ENCODE data around the gene ZNF451. TPM values are rescaled to one million over a fixed set of nuclear protein-coding genes. Genes with fewer than 3 reads are reported as not detected.
A peak's percentile ranks its signal among the peaks of the same experiment; 100 is the strongest.
"Not testable (repeated sequence)": the region's sequence is repeated elsewhere in the genome, so short reads cannot be mapped to it uniquely, and the experiment has no call there.

Gene ZNF451, protein sequence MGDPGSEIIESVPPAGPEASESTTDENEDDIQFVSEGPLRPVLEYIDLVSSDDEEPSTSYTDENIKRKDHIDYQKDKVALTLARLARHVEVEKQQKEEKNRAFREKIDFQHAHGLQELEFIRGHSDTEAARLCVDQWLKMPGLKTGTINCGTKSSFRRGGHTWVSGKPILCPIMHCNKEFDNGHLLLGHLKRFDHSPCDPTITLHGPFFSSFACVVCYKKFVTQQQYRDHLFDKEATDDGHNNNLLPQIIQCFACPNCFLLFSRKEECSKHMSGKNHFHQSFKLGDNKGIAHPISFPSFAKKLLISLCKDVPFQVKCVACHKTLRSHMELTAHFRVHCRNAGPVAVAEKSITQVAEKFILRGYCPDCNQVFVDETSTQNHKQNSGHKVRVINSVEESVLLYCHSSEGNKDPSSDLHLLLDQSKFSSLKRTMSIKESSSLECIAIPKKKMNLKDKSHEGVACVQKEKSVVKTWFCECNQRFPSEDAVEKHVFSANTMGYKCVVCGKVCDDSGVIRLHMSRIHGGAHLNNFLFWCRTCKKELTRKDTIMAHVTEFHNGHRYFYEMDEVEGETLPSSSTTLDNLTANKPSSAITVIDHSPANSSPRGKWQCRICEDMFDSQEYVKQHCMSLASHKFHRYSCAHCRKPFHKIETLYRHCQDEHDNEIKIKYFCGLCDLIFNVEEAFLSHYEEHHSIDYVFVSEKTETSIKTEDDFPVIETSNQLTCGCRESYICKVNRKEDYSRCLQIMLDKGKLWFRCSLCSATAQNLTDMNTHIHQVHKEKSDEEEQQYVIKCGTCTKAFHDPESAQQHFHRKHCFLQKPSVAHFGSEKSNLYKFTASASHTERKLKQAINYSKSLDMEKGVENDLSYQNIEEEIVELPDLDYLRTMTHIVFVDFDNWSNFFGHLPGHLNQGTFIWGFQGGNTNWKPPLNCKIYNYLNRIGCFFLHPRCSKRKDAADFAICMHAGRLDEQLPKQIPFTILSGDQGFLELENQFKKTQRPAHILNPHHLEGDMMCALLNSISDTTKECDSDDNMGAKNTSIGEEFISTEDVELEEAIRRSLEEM
- 10 to 100 TPM; 47.5 to 52.3 TPM for total RNA-seq

GRCh38 chr6:57089687-57090457, at the start of gene ZNF451:
Gene ZNF451 (plus strand): TSS chr6:57090188. CDS start chr6:57090254, 66 bp downstream.
- H3K36me3 Mint-ChIP-seq = peaks cover 20% of the 10 kb centered on the region
- peak within 1 kb of the TSS; percentile 77 for H3K27ac Mint-ChIP-seq
- no peaks in the 10 kb centered on the region for H3K27me3 Mint-ChIP-seq
- H3K4me3 Mint-ChIP-seq = peak within 1 kb of the TSS; percentile 77
- DNase-seq = peak; percentile 97
- H3K4me1 Mint-ChIP-seq = peaks cover 29% of the 10 kb centered on the region
- H3K9me3 Mint-ChIP-seq = no peaks in the 10 kb centered on the region

DNA sequence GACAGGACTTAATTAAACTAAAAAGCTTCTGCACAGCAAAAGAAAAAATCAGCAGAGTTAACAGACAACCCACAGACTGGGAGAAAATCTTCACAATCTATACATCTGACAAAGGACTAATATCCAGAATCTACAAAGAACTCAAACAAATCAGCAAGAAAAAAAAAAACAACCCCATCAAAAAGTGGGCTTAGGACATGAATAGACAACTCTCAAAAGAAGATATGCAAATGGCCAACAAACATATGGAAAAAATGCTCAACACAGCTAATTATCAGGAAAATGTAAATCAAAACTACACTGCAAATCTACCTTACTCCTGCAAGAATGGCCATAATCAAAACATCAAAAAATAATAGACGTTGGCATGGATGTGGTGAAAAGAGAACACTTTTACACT, 45.9 kb upstream of the ZNF451 start:
- Mint-ChIP-seq H3K27me3 (peaks cover 47% of the 10 kb centered on the region), H3K36me3 (peaks cover 10% of the 10 kb centered on the region), H3K4me1 (peaks cover 17% of the 10 kb centered on the region)
- DNase-seq, H3K27ac Mint-ChIP-seq, H3K9me3 Mint-ChIP-seq, H3K4me3 Mint-ChIP-seq: not testable (repeated sequence)

DNA sequence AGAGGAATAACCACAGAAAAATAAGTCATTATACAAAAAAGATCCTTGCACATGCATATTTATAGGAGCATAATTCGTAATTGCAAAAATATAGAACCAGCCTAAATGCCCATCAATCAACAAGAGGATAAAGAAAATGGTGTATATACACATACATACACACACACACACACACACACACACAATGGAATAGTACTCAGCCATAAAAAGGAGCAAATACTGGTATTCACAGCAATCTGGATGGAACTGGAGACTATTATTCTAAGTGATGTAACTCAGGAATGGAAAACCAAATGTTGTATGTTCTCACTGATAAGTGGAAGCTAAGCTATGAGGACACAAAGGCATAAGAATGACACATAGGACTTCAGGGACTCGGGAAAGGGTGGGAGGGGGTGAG, 45.4 kb upstream of the ZNF451 start:
- Mint-ChIP-seq H3K9me3 (no peaks in the 10 kb centered on the region), H3K4me3 (no peak overlapping the region), H3K4me1 (peaks cover 21% of the 10 kb centered on the region), H3K27me3 (peaks cover 42% of the 10 kb centered on the region), H3K36me3 (peaks cover 14% of the 10 kb centered on the region), H3K27ac (no peak overlapping the region)
- no peak for DNase-seq

- Mint-ChIP-seq H3K36me3 (peaks cover 28% of the 10 kb centered on the region), H3K4me1 (peaks cover 26% of the 10 kb centered on the region)
- not testable (repeated sequence) for H3K9me3 Mint-ChIP-seq
Measured at GRCh38 chr6:57046332-57047256, 43.4 kb upstream of the ZNF451 start, which contains the start of gene KIAA1586. Gene KIAA1586 (plus strand): TSS chr6:57046693. CDS start chr6:57046756, 63 bp downstream.

GRCh38 chr6:57047257-57047585, 42.8 kb upstream of the ZNF451 start:
- not testable (repeated sequence) for H3K4me3 Mint-ChIP-seq, H3K27ac Mint-ChIP-seq, DNase-seq, H3K9me3 Mint-ChIP-seq
- Mint-ChIP-seq H3K36me3 (peaks cover 30% of the 10 kb centered on the region), H3K4me1 (peaks cover 26% of the 10 kb centered on the region), H3K27me3 (peaks cover 21% of the 10 kb centered on the region)

More at GRCh38 chr6:57046332-57047256, 43.4 kb upstream of the ZNF451 start, which contains the start of gene KIAA1586:
- H3K27me3 Mint-ChIP-seq = peaks cover 28% of the 10 kb centered on the region
- peak within 1 kb of the TSS; percentile 88 for H3K4me3 Mint-ChIP-seq
- peak; percentile 88 for DNase-seq
- peak within 1 kb of the TSS; percentile 85 for H3K27ac Mint-ChIP-seq

DNA sequence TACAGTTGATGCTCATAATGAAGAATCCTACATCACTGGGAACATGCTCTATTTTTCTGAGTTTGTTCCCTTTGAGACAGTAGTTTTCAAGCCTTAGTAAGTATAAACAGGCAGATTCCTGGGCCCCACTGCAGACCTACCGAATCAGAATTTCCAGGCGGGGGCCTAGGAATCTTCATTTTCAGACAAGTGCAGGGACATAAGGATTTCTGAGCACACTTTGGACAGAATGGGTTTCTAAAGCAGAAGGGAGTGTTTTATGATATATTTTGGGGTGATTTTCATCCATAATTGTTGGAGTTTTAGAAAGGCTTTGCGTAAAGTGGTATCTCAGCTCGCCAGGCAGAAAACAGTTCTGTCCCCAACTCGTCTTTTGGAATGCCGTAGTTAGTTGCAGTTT, 42.1 kb upstream of the ZNF451 start:
- Mint-ChIP-seq H3K4me1 (peaks cover 26% of the 10 kb centered on the region), H3K4me3 (peak overlapping the region; percentile 82), H3K36me3 (peaks cover 30% of the 10 kb centered on the region), H3K27me3 (peaks cover 20% of the 10 kb centered on the region)
- not testable (repeated sequence) for H3K27ac Mint-ChIP-seq, H3K9me3 Mint-ChIP-seq, DNase-seq

GRCh38 chr6:57048577-57048976, 41.4 kb upstream of the ZNF451 start:
- Mint-ChIP-seq H3K27me3 (peaks cover 20% of the 10 kb centered on the region), H3K9me3 (no peaks in the 10 kb centered on the region), H3K4me3 (peak overlapping the region; percentile 82), H3K4me1 (peaks cover 26% of the 10 kb centered on the region), H3K27ac (no peak overlapping the region), H3K36me3 (peaks cover 34% of the 10 kb centered on the region)
- no peak for DNase-seq

DNA sequence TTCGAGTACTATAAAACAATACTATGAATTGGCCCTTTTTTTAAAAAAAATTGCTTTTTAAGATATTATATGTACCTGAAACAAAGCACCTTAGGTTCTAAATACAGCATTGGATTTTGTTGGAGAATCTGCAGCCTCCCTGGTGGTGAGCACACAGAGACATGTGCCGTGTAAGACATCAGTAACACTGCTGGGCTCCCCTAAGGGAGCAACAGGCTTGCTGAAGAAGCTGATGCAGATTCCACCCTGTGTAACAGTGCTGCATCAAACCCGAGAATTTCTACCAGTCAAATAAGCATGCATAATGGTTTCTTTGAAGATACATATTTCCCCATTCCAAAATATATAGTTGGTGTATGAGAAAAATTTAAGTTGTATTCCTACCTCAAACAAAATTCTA, 26.1 kb upstream of the ZNF451 start:
- Mint-ChIP-seq H3K4me1 (no peaks in the 10 kb centered on the region), H3K27me3 (no peaks in the 10 kb centered on the region), H3K9me3 (no peaks in the 10 kb centered on the region), H3K36me3 (peaks cover 28% of the 10 kb centered on the region), H3K27ac (no peak overlapping the region), H3K4me3 (no peak overlapping the region)
- no peak for DNase-seq

DNA sequence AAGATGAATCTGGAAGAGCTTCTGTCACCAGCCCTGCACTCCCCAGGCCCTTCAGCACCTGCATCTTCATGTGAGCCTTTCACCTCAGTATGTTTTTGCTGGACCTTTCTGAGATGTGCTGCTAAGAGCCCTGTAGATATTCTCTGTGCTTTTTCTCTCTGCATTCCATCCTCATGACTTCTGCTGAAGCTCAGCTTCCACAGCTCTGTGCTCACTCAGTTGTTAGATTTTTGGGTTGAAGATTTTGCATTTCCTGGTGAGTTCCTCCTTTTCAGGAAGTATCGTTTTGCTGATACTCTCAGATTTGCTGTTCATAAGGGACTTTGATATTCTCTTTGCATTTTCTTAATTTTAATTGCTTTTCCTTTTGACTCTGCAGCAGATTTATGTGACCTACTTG, 25.2 kb upstream of the ZNF451 start:
- Mint-ChIP-seq H3K9me3 (no peaks in the 10 kb centered on the region), H3K4me1 (no peaks in the 10 kb centered on the region), H3K27me3 (no peaks in the 10 kb centered on the region), H3K27ac (no peak overlapping the region), H3K4me3 (no peak overlapping the region), H3K36me3 (peaks cover 30% of the 10 kb centered on the region)
- no peak for DNase-seq

GRCh38 chr6:57068061-57068460, 21.9 kb upstream of the ZNF451 start:
- DNase-seq = no peak
- H3K27me3 Mint-ChIP-seq = no peaks in the 10 kb centered on the region
- no peaks in the 10 kb centered on the region for H3K9me3 Mint-ChIP-seq
- no peaks in the 10 kb centered on the region for H3K4me1 Mint-ChIP-seq
- peaks cover 15% of the 10 kb centered on the region for H3K36me3 Mint-ChIP-seq
- no peak overlapping the region for H3K27ac Mint-ChIP-seq
- no peak overlapping the region for H3K4me3 Mint-ChIP-seq

DNA sequence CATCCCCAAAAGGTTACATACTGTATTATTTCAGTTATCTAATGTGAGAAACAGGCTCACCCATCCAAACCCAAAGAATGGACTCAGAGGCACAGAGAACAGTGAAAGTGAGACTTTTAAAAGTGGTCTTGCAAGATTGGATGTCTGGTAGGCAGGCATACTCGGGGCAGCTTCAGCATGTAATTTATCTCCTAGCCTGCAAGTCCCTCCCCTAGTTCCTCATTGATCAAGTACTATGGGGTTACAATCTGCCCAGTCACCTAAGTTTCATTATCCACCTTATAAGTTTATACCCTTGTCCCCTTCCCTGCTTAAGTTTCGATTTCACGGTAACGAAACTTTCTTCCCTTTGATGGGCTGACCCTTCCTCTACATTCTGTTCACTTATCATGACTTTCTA, 20.8 kb upstream of the ZNF451 start:
- no peak overlapping the region for H3K4me3 Mint-ChIP-seq
- H3K27me3 Mint-ChIP-seq = no peaks in the 10 kb centered on the region
- H3K4me1 Mint-ChIP-seq = no peaks in the 10 kb centered on the region
- no peak overlapping the region for H3K27ac Mint-ChIP-seq
- DNase-seq = no peak
- peaks cover 19% of the 10 kb centered on the region for H3K36me3 Mint-ChIP-seq
- H3K9me3 Mint-ChIP-seq = no peaks in the 10 kb centered on the region

DNA sequence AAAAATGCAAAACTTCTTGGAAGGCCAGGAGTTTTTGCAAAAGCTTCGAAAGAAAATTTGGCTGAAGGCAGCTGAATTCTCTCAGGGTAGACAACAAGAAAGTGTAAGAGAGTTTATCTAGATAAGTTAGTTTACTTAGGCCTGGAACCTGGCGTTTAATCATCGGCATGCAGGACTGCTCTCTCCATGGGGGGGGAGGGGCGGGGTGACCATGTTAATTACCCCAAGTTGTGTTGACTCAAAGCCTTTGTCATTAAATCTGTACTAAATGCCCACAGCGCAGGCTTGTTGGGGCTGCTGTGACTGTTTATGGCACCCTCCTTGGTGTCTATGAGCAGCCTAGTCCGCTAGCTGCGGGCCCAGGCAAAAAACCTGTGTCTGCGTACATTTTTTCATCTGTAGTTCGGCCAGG, 20.1 kb upstream of the ZNF451 start:
- Mint-ChIP-seq H3K27ac (no peak overlapping the region), H3K27me3 (no peaks in the 10 kb centered on the region), H3K4me3 (no peak overlapping the region), H3K4me1 (no peaks in the 10 kb centered on the region), H3K36me3 (peaks cover 20% of the 10 kb centered on the region), H3K9me3 (no peaks in the 10 kb centered on the region)
- DNase-seq = no peak

DNA sequence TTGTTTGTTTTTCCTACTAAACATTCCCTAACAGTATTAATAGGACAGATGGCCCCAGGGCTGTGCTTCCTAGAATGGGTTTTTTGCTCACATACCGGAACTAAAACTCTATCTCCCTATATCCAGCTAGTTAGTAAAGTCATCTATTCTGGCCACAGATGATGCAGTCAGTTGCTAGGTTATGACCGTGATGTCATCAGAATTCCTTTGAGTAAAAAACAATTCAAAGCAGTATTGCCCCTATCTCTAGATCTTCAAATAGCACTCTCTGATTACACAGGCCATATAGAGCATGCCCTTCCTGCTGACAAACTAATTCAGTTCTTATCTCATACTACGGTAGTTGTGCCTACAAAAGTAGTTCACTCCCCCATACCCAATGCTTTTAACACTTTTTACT, 17.9 kb upstream of the ZNF451 start:
- Mint-ChIP-seq H3K36me3 (peaks cover 20% of the 10 kb centered on the region), H3K27ac (no peak overlapping the region), H3K27me3 (no peaks in the 10 kb centered on the region), H3K4me1 (no peaks in the 10 kb centered on the region), H3K4me3 (no peak overlapping the region), H3K9me3 (no peaks in the 10 kb centered on the region)
- DNase-seq = no peak

GRCh38 chr6:57074383-57074782, 15.6 kb upstream of the ZNF451 start:
- Mint-ChIP-seq H3K9me3 (no peaks in the 10 kb centered on the region), H3K36me3 (peaks cover 21% of the 10 kb centered on the region), H3K27ac (no peak overlapping the region), H3K27me3 (no peaks in the 10 kb centered on the region), H3K4me1 (peaks cover 4% of the 10 kb centered on the region), H3K4me3 (no peak overlapping the region)
- no peak for DNase-seq

Measured in activated naive CD8-positive, alpha-beta T cell treated with anti-CD3 and anti-CD28 coated beads for 36 hours (primary cell).